HG02588 (cell line): ENCODE results near the gene KDM7A.
"Not testable (repeated sequence)": the region's sequence is repeated elsewhere in the genome, so short reads cannot be mapped to it uniquely, and the experiment has no call there.

Experiments
- ATAC-seq: cut with Tn5 transposase; IDR thresholded peaks from one replicate; pipeline ENCODE4 v1.9.1; 2021; ENCODE audit warnings: mild to moderate bottlenecking, moderate library complexity; ENCODE audit not compliant: unreplicated experiment

The KDM7A gene

GRCh38 chr7:140160308-140160707 is 16.5 kb downstream of the KDM7A start:
- no peak for ATAC-seq

GRCh38 chr7:140159497-140159896 is 17.3 kb downstream of the KDM7A start:
- no peak for ATAC-seq

GRCh38 chr7:140156460-140157080 is 20.2 kb downstream of the KDM7A start:
- ATAC-seq: no peak

- no peak for ATAC-seq
Measured at GRCh38 chr7:140155428-140155827, 21.4 kb downstream of the KDM7A start.

GRCh38 chr7:140153666-140154161 is 23.1 kb downstream of the KDM7A start:
- ATAC-seq: no peak

- no peak for ATAC-seq
Measured at GRCh38 chr7:140146574-140146973, 30.2 kb downstream of the KDM7A start.

- ATAC-seq: no peak
Measured at GRCh38 chr7:140145709-140146108, 31.1 kb downstream of the KDM7A start.

GRCh38 chr7:140144821-140145220 is 32.0 kb downstream of the KDM7A start:
- ATAC-seq: no peak

- no peak for ATAC-seq
Measured at GRCh38 chr7:140143997-140144396, 32.8 kb downstream of the KDM7A start.

- ATAC-seq: no peak
Measured at GRCh38 chr7:140142031-140142430, 34.8 kb downstream of the KDM7A start.

- ATAC-seq: no peak
Measured at GRCh38 chr7:140141256-140141655, 35.5 kb downstream of the KDM7A start.

- no peak for ATAC-seq
Measured at GRCh38 chr7:140137078-140137477, 39.7 kb downstream of the KDM7A start.

GRCh38 chr7:140136073-140136472 is 40.7 kb downstream of the KDM7A start:
- no peak for ATAC-seq

GRCh38 chr7:140134039-140134438 is 42.7 kb downstream of the KDM7A start:
- no peak for ATAC-seq

GRCh38 chr7:140127360-140128127 is 49.2 kb downstream of the KDM7A start:
- no peak for ATAC-seq

GRCh38 chr7:140126435-140127034 is 50.2 kb downstream of the KDM7A start:
- ATAC-seq: no peak

- no peak for ATAC-seq
Measured at GRCh38 chr7:140122965-140123364, 53.8 kb downstream of the KDM7A start.

- ATAC-seq: no peak
Measured at GRCh38 chr7:140121326-140121725, 55.5 kb downstream of the KDM7A start.

- ATAC-seq: not testable (repeated sequence)
Measured at GRCh38 chr7:140114817-140115216, 62.0 kb downstream of the KDM7A start.

GRCh38 chr7:140108777-140109176 is 68.0 kb downstream of the KDM7A start:
- ATAC-seq: not testable (repeated sequence)

GRCh38 chr7:140096459-140096858 is 80.3 kb downstream of the KDM7A start:
- no peak for ATAC-seq

GRCh38 chr7:140093375-140093774 is 83.4 kb downstream of the KDM7A start:
- ATAC-seq: no peak
